ENCODE results near the gene LMBR1L.

Gene LMBR1L

GRCh38 chr12:49055978-49056754 is 54.5 kb downstream of the LMBR1L start:
- in situ Hi-C loops (cut with HindIII; ENCODE audit: low sequenced_read_pairs), result no loop called here

- in situ Hi-C loops (cut with HindIII; ENCODE audit: low sequenced_read_pairs), result no loop called here
Observed at GRCh38 chr12:49055092-49055491, 55.6 kb downstream of the LMBR1L start.

DNA sequence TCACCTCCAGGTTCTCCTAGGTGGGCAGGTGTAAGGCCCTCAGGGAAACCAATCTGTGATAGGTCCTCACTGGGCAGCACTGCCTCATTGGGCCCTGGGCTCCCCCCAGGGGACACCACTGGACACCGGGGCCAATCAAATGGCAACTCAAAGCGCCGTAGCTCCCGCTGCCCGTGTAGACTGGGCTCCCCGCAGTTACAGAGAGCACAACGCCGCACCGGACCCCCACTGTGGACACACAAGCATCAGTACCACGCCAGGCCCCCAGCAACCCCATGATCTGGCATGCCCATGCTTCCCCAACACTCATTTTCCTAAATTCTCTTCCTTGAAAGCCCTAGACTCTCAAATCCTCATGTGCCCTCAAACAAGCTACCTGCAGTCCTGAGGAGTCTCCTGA is 56.1 kb downstream of the LMBR1L start:
- in situ Hi-C loops (cut with HindIII; ENCODE audit: low sequenced_read_pairs), result no loop called here

GRCh38 chr12:49054096-49054495 is 56.6 kb downstream of the LMBR1L start:
- in situ Hi-C loops (cut with HindIII; ENCODE audit: low sequenced_read_pairs), result no loop called here

GRCh38 chr12:49052451-49053208 is 58.0 kb downstream of the LMBR1L start:
- in situ Hi-C loops (cut with HindIII; ENCODE audit: low sequenced_read_pairs), result no loop called here

DNA sequence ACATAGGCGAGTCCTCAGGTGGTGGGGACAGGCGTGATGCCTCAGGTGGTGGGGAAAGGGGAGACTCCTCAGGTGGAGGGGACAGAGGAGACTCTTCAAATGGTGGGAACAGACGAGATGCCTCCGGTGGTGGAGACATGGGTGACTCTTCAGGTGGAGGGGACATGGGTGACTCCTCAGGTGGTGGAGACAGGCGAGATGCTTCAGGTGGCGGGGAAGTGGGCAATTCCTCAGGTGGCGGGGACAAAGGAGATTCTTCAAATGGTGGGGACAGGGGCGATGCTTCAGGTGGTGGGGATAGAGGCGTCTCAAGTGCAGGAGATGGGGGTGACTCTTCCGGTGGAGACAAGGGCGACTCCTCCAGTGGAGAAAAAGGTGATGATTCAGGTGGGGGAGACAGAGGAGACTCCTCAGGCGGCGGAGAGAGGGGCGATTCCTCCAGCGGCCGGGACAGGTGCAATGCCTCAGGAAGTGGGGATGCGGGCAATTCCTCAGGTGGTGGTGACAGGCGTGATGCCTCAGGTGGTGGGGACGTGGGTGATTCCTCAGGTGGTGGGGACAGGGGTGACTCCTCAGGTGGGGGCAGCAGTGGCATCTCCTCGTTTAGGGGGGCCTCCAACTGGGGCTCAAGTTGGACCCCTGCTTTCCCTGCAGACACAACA is 58.7 kb downstream of the LMBR1L start:
- in situ Hi-C loops (cut with HindIII; ENCODE audit: low sequenced_read_pairs), result no loop called here

DNA sequence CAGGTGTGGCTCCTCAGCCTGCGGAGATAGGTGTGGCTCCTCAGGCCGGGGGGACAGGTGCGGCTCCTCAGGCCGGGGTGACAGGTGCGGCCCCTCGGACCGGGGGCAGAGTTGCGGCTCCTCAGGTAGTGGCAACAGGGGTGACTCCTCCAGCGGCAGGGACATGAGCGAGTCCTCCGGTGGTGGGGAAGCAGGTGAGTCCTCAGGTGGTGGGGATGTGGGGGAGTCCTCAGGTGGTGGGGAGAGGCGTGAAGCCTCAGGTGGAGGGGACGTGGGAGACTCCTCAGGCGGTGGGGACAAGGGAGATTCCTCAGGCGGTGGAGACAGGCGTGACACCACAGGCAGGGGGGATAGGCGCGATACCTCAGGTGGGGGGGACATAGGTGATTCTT is 59.3 kb downstream of the LMBR1L start:
- in situ Hi-C loops (cut with HindIII; ENCODE audit: low sequenced_read_pairs), result no loop called here

DNA sequence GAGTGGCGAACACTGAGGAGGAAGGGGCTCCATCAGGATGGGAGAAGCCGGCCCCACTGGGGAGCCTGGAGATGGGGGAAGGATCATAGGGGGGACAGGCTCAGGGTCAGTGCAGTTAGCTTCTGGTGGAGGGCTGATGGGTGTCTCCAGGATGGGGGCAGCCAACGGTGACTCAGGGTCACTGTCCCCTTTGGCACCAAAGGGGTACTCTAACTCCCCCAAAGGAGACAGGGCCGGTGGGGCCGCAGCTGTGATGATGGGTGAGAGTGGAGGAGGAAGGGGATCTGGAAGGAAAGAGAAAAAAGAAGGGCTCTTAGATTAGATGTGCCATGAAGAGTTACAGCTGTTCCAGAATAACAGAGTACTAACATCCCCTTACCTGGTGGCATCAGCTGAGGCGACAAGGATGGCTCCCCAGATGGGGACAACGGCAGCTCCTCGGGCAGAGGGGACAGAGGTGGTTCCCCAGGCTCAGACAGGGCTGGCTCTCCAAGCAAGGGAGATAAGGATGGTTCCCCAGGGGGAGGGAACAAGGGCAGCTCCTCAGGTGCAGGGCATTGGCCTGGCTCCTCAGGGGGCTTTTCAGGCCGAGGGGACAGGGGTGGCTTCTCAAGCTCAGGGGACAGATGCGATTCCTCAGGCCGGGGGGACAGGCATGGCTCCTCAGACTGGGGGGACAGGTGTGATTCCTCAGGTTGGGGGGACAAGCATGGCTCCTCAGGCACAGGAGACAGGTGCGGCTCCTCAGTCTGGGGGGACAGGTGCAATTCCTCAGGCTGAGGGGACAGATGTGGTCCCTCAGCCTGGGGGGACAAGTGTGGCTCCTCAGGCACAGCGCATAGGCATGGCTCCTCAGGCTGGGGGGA is 59.9 kb downstream of the LMBR1L start:
- in situ Hi-C loops (cut with HindIII; ENCODE audit: low sequenced_read_pairs), result no loop called here

- in situ Hi-C loops (cut with HindIII; ENCODE audit: low sequenced_read_pairs), result loop anchor here (10.0 kb wide), 1 partner anchor 65 kb away; no protein-coding TSS in a partner anchor
Observed at GRCh38 chr12:49049566-49050224, 61.0 kb downstream of the LMBR1L start.

- in situ Hi-C loops (cut with HindIII; ENCODE audit: low sequenced_read_pairs), result loop anchor here (10.0 kb wide), 1 partner anchor 64 kb away; no protein-coding TSS in a partner anchor
Observed at GRCh38 chr12:49048953-49049352, 61.7 kb downstream of the LMBR1L start.
